ENCODE data around the gene WHAMM.
"Not testable (repeated sequence)": the region's sequence is repeated elsewhere in the genome, so short reads cannot be mapped to it uniquely, and the experiment has no call there.

The WHAMM gene

GRCh38 chr15:82840166-82840565 is 30.7 kb downstream of the WHAMM start:
- no peak for DNase-seq

- DNase-seq, result no peak
These were observed 34.1 kb downstream of the WHAMM start for GRCh38 chr15:82843566-82843965.

GRCh38 chr15:82845686-82846085 is 36.3 kb downstream of the WHAMM start:
- no peak for DNase-seq

DNA sequence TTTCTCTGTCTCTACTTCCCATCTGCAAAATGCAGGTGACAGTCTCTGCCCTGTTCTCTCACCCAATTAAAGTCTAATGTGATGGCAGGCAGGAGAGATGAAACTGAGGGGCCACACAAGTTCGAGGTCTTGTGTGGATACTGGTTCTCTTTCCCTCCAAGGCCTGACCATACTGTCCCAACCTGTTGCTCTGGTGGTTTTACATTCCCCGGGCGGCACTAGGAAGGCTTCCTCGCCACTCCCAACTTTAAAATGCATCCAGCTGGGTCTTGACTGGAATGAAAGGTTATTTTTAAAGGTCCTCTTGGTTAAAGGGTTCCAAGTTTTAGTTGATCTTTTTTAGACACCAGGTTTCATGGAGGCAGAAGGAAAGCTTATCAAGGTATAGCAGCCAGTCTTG is 37.2 kb downstream of the WHAMM start:
- no peak for DNase-seq

DNA sequence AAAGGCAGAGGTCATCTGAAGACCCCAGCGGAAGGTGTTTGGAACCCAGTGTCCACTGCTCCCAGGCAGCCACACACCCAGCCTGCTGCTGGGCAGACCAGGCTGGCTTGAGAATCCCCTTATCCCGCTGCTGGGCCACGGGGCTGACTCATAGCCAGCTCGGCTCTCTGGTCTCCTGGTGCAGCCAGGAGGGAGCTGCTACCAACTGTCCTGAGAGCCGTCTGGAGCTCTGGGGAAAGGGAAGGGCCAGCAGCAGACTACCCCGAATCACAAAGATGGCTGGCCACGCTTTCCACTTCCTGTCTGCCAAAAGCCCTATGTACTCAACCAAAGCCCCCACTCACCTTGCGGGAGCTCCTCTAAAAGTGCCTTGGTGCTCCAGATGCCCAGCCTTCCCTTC is 38.3 kb downstream of the WHAMM start:
- DNase-seq, result no peak

GRCh38 chr15:82848241-82848993 is 39.0 kb downstream of the WHAMM start:
- no peak for DNase-seq

DNA sequence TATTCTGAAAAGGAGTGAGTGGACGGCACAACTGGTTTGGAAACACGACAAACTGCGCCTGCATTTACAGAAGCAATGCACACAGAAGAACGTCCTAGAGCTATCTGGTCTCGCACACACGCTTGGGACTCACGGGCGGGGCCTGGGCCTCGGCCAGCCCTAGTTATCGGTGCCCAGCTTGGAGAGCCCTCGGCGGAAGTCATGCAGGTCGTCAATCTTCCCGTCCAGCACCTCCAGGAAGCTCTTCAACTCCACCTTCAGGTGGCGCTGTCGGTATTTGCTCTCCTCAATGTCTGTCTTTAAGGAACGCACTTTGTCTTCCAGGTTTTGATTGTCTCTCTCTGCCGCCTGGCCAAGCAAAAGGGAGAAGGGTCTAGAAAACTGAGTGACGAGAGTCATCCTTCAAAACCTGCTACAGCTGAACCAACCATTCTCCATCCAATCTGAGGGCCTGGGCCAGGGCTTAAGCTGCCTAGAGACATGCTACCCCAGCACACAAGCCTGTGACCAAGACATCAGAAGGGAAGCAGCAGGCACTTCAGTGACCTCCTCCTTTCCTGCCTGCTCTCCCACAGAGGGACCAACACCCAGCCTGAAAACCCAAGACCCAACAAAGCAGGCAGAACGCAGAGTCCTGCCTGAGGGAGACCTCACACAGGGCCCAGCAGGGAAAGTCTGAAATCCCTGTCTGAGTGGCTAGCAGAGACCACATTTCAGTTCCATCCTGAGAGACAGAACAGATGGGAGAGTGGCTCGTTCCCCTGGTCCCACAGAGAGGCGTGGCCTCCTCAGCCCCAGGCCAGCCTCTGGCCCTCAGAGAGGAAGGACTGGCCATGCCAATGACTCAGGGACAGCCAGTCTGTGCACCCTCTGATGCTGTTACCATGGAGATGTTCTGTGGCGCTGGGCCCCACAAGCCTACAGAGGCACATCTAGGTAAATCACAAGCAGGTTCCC is 40.4 kb downstream of the WHAMM start:
- DNase-seq, result peak; percentile 44

- no peak for DNase-seq
These were observed 41.3 kb downstream of the WHAMM start for GRCh38 chr15:82850731-82851130.

DNA sequence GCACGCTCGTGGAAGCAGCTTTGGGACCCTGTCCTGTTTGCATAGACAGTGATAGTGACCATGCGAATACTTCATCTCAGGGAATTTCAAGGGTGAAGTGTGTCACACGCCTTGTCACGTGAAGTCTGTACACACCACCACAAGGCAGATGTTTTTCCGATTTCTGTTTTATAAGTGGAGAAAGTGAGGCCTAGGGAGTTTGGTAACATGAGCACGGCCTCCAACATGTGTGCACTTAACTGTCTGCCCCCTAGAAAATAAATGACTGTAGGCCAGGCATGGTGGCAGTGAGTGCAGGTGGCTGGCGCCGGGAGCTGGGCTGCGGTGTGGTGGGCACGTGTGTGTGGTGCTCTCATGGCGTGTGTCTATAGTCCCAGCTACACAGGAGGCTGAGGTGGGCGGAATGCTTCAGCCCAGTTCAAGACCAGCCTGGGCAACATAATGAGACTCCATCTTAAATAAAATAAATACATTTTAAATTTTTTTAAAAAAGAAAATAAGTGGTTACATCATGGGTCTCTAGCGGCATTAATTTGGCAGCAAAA is 42.0 kb downstream of the WHAMM start:
- no peak for DNase-seq

GRCh38 chr15:82851981-82852511 is 42.6 kb downstream of the WHAMM start:
- DNase-seq, result no peak

DNA sequence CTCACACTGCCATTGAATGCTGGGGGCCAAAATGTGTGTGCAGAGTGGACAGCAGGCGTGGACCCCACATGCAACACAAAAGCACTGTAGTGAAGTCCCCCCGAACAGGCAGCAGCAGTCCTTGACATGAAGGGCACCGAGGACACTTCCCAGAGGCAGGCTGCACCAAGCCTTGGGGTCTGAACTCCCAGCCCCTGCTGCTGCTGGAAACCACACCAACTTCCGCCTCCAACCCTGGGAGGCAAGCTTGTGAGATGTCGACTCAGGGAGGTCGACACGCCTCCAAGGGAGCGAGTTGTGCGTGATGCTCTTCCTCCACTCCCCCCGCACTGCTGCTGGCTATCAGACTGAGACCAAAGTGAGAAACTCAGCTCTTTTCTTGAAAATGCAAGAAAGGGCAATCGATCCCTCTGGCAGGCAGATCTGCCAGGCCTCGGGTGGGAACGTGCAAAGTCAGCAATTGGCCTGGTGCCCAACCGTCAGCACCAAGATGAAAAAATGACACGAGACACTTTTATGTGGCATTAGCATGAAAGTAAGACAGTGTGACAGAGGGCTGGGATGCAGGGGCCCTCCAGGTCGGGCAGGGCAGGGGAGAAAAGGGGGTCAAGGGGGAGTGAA is 43.6 kb downstream of the WHAMM start:
- no peak for DNase-seq

DNA sequence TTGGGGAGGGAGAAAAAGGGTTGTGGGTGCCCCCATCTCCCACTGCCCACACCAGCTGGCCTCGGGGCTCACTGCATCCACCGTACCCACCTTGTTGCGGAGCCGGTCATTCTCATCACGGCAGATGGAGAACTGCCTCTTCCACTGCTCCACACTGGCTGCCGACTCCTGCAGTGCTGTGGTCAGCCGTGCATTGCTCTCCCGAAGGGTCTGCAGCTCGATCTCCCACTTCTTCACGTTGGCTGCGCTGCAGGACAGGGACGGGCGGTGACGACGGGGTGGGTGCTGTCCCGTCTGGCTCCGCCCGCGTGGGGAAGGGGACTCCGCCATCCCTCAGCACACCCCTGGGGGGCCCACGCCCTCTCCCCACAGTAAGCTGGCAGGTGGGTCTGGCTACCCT is 45.1 kb downstream of the WHAMM start:
- no peak for DNase-seq

GRCh38 chr15:82855286-82856100 is 46.1 kb downstream of the WHAMM start:
- no peak for DNase-seq

- no peak for DNase-seq
These were observed 47.2 kb downstream of the WHAMM start for GRCh38 chr15:82856397-82857170.

GRCh38 chr15:82858932-82859331 is 49.5 kb downstream of the WHAMM start:
- DNase-seq, result no peak

GRCh38 chr15:82862886-82863285 is 53.5 kb downstream of the WHAMM start:
- no peak for DNase-seq

- DNase-seq, result no peak
These were observed 55.5 kb downstream of the WHAMM start for GRCh38 chr15:82864967-82865366.

GRCh38 chr15:82865581-82865980 is 56.2 kb downstream of the WHAMM start:
- DNase-seq, result not testable (repeated sequence)

DNA sequence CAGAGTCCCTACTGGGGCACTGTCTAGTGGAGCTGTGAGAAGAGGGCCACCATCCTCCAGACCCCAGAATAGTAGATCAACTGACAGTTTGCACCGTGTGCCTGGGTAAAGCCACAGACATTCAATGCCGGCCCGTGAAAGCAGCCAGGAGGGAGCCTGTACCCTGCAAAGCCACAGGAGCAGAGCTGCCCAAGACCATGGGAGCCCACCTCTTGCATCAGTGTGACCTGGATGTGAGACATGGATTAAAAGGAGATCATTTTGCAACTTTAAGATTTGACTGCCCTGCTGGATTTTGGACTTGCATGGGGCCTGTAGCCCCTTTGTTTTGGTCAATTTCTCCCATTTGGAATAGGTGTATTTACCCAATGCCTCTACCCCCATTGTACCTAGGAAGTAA is 56.6 kb downstream of the WHAMM start:
- DNase-seq, result not testable (repeated sequence)

DNA sequence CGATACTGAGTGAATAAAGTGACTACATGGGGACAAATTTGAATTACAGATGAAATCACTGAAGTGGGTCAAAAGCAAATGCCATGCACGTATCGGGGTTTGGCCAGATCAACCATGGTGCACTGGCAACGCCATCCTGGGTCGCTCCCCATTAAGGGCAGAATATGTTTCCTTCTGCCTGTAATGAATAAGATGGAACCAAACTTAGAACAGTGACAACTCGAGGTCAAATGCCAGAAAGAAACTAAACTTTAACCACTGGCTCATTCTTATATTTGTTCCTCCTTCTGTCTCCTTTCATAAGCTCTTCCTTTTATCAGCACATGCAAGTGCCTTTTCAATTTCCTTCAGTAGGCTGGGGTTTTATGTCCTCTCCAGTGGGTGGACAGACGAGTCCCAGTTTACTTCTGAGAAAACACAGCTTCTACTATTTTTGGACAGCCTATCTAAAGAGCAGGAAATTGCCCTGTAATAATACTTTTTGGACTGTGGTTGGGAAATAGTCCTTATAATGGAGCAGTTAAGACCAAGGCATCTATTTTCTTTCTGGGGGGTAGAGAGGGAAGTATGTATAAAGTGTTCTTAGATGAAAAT is 61.4 kb downstream of the WHAMM start:
- no peak for DNase-seq

GRCh38 chr15:82871358-82871757 is 61.9 kb downstream of the WHAMM start:
- no peak for DNase-seq
